Measurements from ENCODE around the gene MAN2A2.
"Not testable (repeated sequence)": the region's sequence is repeated elsewhere in the genome, so short reads cannot be mapped to it uniquely, and the experiment has no call there.

Gene MAN2A2

GRCh38 chr15:90913398-90913944 is 10.4 kb downstream of the MAN2A2 start:
- no peak for DNase-seq (ENCODE audit: low read depth)
- no peak overlapping the region for H3K4me3 ChIP-seq (ENCODE audit: low read depth, low read length)

GRCh38 chr15:90914305-90915080 is 11.4 kb downstream of the MAN2A2 start:
- H3K4me3 ChIP-seq (ENCODE audit: low read depth, low read length): no peak overlapping the region
- DNase-seq (ENCODE audit: low read depth): no peak

GRCh38 chr15:90915216-90915807 is 12.2 kb downstream of the MAN2A2 start:
- no peak for DNase-seq (ENCODE audit: low read depth)
- H3K4me3 ChIP-seq (ENCODE audit: low read depth, low read length): no peak overlapping the region

GRCh38 chr15:90915808-90916440 is 12.8 kb downstream of the MAN2A2 start:
- DNase-seq (ENCODE audit: low read depth): no peak
- no peak overlapping the region for H3K4me3 ChIP-seq (ENCODE audit: low read depth, low read length)

GRCh38 chr15:90916461-90916860 is 13.4 kb downstream of the MAN2A2 start:
- no peak overlapping the region for H3K4me3 ChIP-seq (ENCODE audit: low read depth, low read length)
- DNase-seq (ENCODE audit: low read depth): no peak

- no peak for DNase-seq (ENCODE audit: low read depth)
- no peak overlapping the region for H3K4me3 ChIP-seq (ENCODE audit: low read depth, low read length)
These were observed 14.5 kb downstream of the MAN2A2 start for GRCh38 chr15:90917569-90917968.

GRCh38 chr15:90918034-90918788 is 15.1 kb downstream of the MAN2A2 start:
- H3K4me3 ChIP-seq (ENCODE audit: low read depth, low read length): no peak overlapping the region

GRCh38 chr15:90918835-90919234 is 15.7 kb downstream of the MAN2A2 start:
- DNase-seq (ENCODE audit: low read depth): no peak

More at GRCh38 chr15:90918034-90918788, 15.1 kb downstream of the MAN2A2 start:
- no peak for DNase-seq (ENCODE audit: low read depth)

GRCh38 chr15:90921887-90922286 is 18.8 kb downstream of the MAN2A2 start:
- no peak for DNase-seq (ENCODE audit: low read depth)
- no peak overlapping the region for H3K4me3 ChIP-seq (ENCODE audit: low read depth, low read length)

More at GRCh38 chr15:90918835-90919234, 15.7 kb downstream of the MAN2A2 start:
- no peak overlapping the region for H3K4me3 ChIP-seq (ENCODE audit: low read depth, low read length)

- H3K4me3 ChIP-seq (ENCODE audit: low read depth, low read length); DNase-seq (ENCODE audit: low read depth): not testable (repeated sequence)
These were observed 19.7 kb downstream of the MAN2A2 start for GRCh38 chr15:90922712-90923322.

GRCh38 chr15:90924375-90924774 is 21.3 kb downstream of the MAN2A2 start:
- no peak overlapping the region for H3K4me3 ChIP-seq (ENCODE audit: low read depth, low read length)
- no peak for DNase-seq (ENCODE audit: low read depth)

- DNase-seq (ENCODE audit: low read depth): not testable (repeated sequence)
These were observed 23.7 kb downstream of the MAN2A2 start for GRCh38 chr15:90926766-90927165.

GRCh38 chr15:90928106-90928505 is 25.0 kb downstream of the MAN2A2 start:
- H3K4me3 ChIP-seq (ENCODE audit: low read depth, low read length); DNase-seq (ENCODE audit: low read depth): not testable (repeated sequence)

More at GRCh38 chr15:90926766-90927165, 23.7 kb downstream of the MAN2A2 start:
- H3K4me3 ChIP-seq (ENCODE audit: low read depth, low read length): not testable (repeated sequence)

GRCh38 chr15:90929246-90930019 is 26.3 kb downstream of the MAN2A2 start:
- H3K4me3 ChIP-seq (ENCODE audit: low read depth, low read length): peak overlapping the region; percentile 58
- no peak for DNase-seq (ENCODE audit: low read depth)

- DNase-seq (ENCODE audit: low read depth): no peak
- no peak overlapping the region for H3K4me3 ChIP-seq (ENCODE audit: low read depth, low read length)
These were observed 27.9 kb downstream of the MAN2A2 start for GRCh38 chr15:90930861-90931574.

- H3K4me3 ChIP-seq (ENCODE audit: low read depth, low read length): peak overlapping the region; percentile 71
- no peak for DNase-seq (ENCODE audit: low read depth)
These were observed 28.4 kb downstream of the MAN2A2 start for GRCh38 chr15:90931575-90931827.

GRCh38 chr15:90931828-90932659 is 28.9 kb downstream of the MAN2A2 start, which contains the start of gene HDDC3:
TSS of gene HDDC3 (minus strand) at chr15:90932549. CDS start at chr15:90932540, 9 bp downstream.
- peak; percentile 33 for DNase-seq (ENCODE audit: low read depth)
- H3K4me3 ChIP-seq (ENCODE audit: low read depth, low read length): peak within 1 kb of the TSS; percentile 71

Data from skeletal muscle cell (primary cell).